Subcutaneous adipose tissue (tissue), 4 donors: ENCODE measurements around the gene RFX4. TPM values are rescaled to one million over a fixed set of nuclear protein-coding genes. Genes with fewer than 3 reads are reported as not detected.

ENCODE experiments used
- CTCF ChIP-seq: fragments of 450-650 bp; IDR thresholded peaks from one replicate; pipeline ENCODE4 v1.5.1; 2016; ENCODE audit warnings: low read depth, mild to moderate bottlenecking, control low read depth, antibody characterized with exemption, moderate library complexity
- total RNA-seq, 4 donors: library from RNA; depleted of rRNA; stranded (reverse); fragments of >200 nt; gene quantifications; one replicate each; pipeline ENCODE4 v1.1.0, GENCODE V29; 2016

RFX4 gene
- total RNA-seq, 4 donors from 2014 or later: 0.38 TPM; not detected in 3

- no peak for TF ChIP-seq CTCF
Measured at GRCh38 chr12:106576848-106577247, 6.0 kb upstream of the RFX4 start.

GRCh38 chr12:106580671-106581508, 1.9 kb upstream of the RFX4 start:
- TF ChIP-seq CTCF: no peak

DNA sequence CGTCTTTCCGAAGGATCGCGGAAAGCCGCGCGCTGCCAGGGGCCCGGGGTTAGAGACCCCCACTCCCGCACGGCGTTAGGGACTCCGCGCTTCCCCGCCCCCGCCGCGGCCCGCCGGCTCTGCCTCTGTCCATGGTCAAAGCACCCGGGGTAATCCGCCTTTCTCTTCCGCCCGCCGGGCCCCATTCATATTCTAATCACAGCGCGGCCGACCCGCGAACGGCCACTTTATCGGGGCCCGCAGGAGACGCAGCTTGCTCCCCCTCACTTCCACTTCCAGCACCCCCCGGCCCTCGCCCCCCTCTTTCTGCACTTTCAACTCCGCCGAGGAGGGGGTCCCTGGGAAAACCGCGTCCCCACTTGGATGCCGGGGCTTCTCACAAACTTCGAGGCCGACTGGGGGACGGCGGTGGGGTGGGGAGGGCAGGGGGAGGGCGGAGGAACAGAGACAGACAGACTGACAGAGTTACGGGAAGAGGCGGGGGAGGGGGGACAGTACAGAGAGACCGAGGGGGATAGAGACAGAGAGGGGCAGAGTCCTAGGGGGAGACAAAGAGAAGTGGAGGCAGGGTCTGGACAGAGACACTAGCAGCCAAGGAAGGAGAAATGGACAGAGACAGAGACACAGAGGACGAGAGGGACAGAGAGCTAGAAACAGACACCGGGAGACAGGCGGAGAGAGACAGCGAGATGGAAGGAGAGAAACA, 1.1 kb upstream of the RFX4 start:
- no peak for TF ChIP-seq CTCF

DNA sequence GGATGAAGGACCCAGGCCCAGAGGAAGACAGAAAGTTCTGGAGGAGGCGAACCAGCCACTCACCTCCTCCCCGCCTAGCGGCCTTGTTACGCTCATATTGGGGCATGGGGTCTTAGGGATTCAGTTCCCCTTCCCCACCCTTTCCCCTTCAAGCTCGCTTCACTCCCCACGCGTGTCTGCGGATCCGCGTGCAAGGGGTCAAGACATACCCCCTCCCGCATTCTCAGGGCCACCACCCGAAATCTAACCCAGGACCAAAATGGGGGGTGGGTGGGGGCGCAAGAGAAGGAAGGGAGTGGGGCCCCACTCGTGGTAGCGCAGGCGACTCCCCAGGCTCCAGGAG, 584 bp upstream of the RFX4 start:
- TF ChIP-seq CTCF: no peak

- TF ChIP-seq CTCF: no peak
Measured at GRCh38 chr12:106583242-106584103, 669 bp downstream of the RFX4 start.

DNA sequence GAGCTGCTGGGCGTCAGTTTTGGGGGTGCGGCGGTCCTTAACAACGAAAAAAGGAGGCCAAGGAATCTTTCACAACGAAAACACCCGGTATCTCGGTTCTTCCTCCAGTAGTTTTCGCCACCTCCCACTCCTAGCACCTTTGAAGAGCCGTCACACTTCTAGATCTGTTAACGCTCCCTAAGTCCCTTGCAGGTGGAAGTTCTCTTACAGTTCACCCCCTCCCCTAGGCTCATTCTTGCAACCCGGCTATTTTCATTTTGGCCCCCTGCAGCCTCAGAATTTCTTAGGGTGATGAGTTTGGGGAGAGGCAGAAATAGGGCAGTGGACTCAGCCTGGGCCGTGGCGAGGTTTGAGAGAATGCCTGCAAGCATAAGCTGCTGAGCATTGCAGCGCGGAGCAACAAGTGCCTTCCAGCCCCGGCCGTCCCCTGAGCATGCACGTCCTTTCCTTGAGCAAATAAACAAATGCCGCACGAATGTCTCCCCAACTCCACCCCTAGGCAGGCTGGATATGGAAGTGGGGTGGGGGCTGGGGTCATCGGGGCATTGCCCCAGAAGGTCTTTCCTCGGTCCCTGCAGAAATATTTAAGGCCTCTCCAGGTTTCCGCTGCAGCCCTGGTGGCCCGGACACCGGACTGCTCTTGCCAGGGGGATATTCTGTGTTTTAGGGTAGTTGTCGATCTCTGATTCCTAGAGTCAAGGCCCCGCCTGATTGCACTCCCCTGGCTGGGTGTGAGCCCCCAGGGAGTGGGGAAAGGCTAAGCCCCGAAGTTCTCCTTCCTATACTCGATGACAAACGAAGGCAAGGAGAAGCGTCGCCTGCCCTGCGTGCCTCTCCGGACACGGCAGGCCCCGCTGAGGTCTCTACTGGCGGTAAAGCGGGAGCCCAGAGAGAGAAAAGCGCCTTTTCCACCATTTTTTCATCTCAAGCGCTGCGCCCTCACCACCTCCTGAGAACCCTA, 1.6 kb downstream of the RFX4 start:
- no peak for TF ChIP-seq CTCF
